GM12878 (cell line): ENCODE measurements around the gene CCDC194. TPM values are rescaled to one million over a fixed set of nuclear protein-coding genes. Genes with fewer than 3 reads are reported as not detected.

Source experiments
- ATAC-seq: fragments of 200-7000 bp; cut with Tn5 transposase; 3 replicates; pipeline ENCODE4 v1.9.1; 2020; ENCODE audit warnings: mild to moderate bottlenecking, moderate library complexity
- BruUV-seq: library from RNA; stranded (reverse); fragments of 400-500 nt; replicated peaks from 2 replicates; lab custom pipeline; 2021; lab: Mats Ljungman, UMichigan
- CTCF ChIA-PET: fragments of 300-600 bp; sonication (Branson Sonifier 250); formaldehyde crosslinking; extraction: SDS; loops from one replicate; lab custom pipeline; 2021; ENCODE audit warnings: inconsistent platforms; lab: Yijun Ruan, JAX
- POLR2A ChIA-PET: fragments of 350-600 bp; formaldehyde crosslinking; extraction: SDS; loops from one replicate; lab custom pipeline; 2021; ENCODE audit warnings: inconsistent platforms; lab: Charles Lee
- RAD21 ChIA-PET: fragments of 300-600 bp; sonication (Branson Sonifier 250); formaldehyde crosslinking; loops from one replicate; lab custom pipeline; 2023; ENCODE audit warnings: antibody characterized with exemption; ENCODE audit not compliant: unreplicated experiment; lab: Charles Lee
- SMC1A ChIA-PET: fragments of 300-600 bp; sonication (Branson Sonifier 250); formaldehyde crosslinking; loops from one replicate; lab custom pipeline; 2023; ENCODE audit not compliant: unreplicated experiment, uncharacterized antibody; lab: Charles Lee
- DNase-seq: peaks from one replicate; pipeline ENCODE4 v3.0.0-alpha.2; 2011; ENCODE audit warnings: low read depth, low spot score
- FAIRE-seq: peaks from 3 replicates; lab custom pipeline; 2011; peaks lifted over from hg19 to GRCh38; lab: Jason Lieb, UNC
- H2AFZ ChIP-seq: 2 replicates; pipeline ENCODE4 v1.6.0; 2011; ENCODE audit warnings: low read depth, low read length, control low read depth; ENCODE audit not compliant: control insufficient read depth
- H3K27ac ChIP-seq: 2 replicates; pipeline ENCODE4 v1.5.1; 2011; ENCODE audit warnings: control low read depth; ENCODE audit not compliant: control insufficient read depth, insufficient read depth
- H3K27me3 ChIP-seq, 2 experiments: replicated peaks in 1 of 2; 2 replicates each; pipeline versions ENCODE4 v1.6.0 to v1.6.1; 2011; ENCODE audit warnings: low read length in 1 of 2; ENCODE audit not compliant: control insufficient read depth in 2 of 2, insufficient read depth in 2 of 2
- H3K36me3 ChIP-seq, 2 experiments: 2 replicates each; pipeline ENCODE4 v1.5.1; 2011; ENCODE audit warnings: low read length in 1 of 2; ENCODE audit not compliant: control insufficient read depth in 2 of 2, insufficient read depth in 2 of 2
- H3K4me1 ChIP-seq: 2 replicates; pipeline ENCODE4 v1.6.1; 2011; ENCODE audit warnings: mild to moderate bottlenecking, low read length, moderate library complexity, mixed read lengths; ENCODE audit not compliant: control insufficient read depth, insufficient read depth
- H3K4me2 ChIP-seq: 2 replicates; pipeline ENCODE4 v1.6.0; 2011; ENCODE audit warnings: control low read depth; ENCODE audit not compliant: control insufficient read depth, insufficient read depth
- H3K4me3 ChIP-seq: fragments of 200-600 bp; sonication (generic); 2 replicates; pipeline ENCODE4 v1.5.1; 2016
- H3K79me2 ChIP-seq: 2 replicates; pipeline ENCODE4 v1.6.0; 2011; ENCODE audit warnings: low read length; ENCODE audit not compliant: control insufficient read depth, insufficient read depth
- H3K9ac ChIP-seq: 2 replicates; pipeline ENCODE4 v1.8.0; 2011; ENCODE audit warnings: low read length, control low read depth, mixed read lengths; ENCODE audit not compliant: control insufficient read depth, insufficient read depth
- H3K9me3 ChIP-seq: replicated peaks from 3 replicates; pipeline ENCODE4 v1.5.1; 2011; ENCODE audit warnings: mild to moderate bottlenecking, low read length; ENCODE audit not compliant: control insufficient read depth, insufficient read depth
- H4K20me1 ChIP-seq: 2 replicates; pipeline ENCODE4 v1.6.0; 2011; ENCODE audit not compliant: control insufficient read depth, insufficient read depth
- CHD4 ChIP-seq: fragments of 200-600 bp; sonication (generic); IDR thresholded peaks from 2 replicates; pipeline ENCODE4 v1.6.1; 2016; ENCODE audit warnings: mild to moderate bottlenecking
- E2F8 ChIP-seq: fragments of 450-650 bp; IDR thresholded peaks from 2 replicates; pipeline ENCODE4 v1.6.1; 2018; ENCODE audit warnings: mild to moderate bottlenecking, low read depth, moderate library complexity; ENCODE audit not compliant: partially characterized antibody
- MEF2A ChIP-seq: IDR thresholded peaks from 2 replicates; pipeline ENCODE4 v1.6.1; 2011; ENCODE audit warnings: low read depth, mild to moderate bottlenecking, low read length, moderate library complexity; ENCODE audit not compliant: insufficient read depth
- NFIC ChIP-seq: IDR thresholded peaks from 2 replicates; pipeline ENCODE4 v1.6.1; 2012; ENCODE audit warnings: low read depth, mild to moderate bottlenecking, inconsistent platforms, low read length, moderate library complexity
- SMC3 ChIP-seq: IDR thresholded peaks from 2 replicates; pipeline ENCODE4 v1.6.1; 2011; ENCODE audit warnings: low read length, improper control_type of control experiment, borderline replicate concordance
- TAF1 ChIP-seq: IDR thresholded peaks from 2 replicates; pipeline ENCODE4 v1.6.1; 2011; ENCODE audit warnings: mild to moderate bottlenecking, low read depth, low read length, borderline replicate concordance
- ZNF217 ChIP-seq: fragments of 450-650 bp; IDR thresholded peaks from 2 replicates; pipeline ENCODE4 v1.6.1; 2017; ENCODE audit warnings: antibody characterized with exemption, mild to moderate bottlenecking
- WGBS: methylation state at CpG from one replicate; pipeline ENCODE4 v1.1.6; 2016; ENCODE audit warnings: low lambda C conversion rate; ENCODE audit not compliant: insufficient replicate concordance, insufficient coverage; ENCODE audit errors: missing lambda C conversion rate; 5-methylcytosine and 5-hydroxymethylcytosine counted together
- in situ Hi-C: fragments of 300-500 bp; cut with MboI; formaldehyde crosslinking; loops from 9 replicates; pipeline ENCODE4 v1.14.3; 2018; ENCODE audit warnings: mixed read lengths
- intact Hi-C: fragments of 100-400 bp; cut with micrococcal nuclease; formaldehyde crosslinking; loops from one replicate; pipeline ENCODE4 v1.14.2; 2022; ENCODE audit not compliant: unreplicated experiment
- polyA plus RNA-seq, 11 experiments: library from polyadenylated mRNA; depleted of rRNA in 4 of 11; unstranded in 6 of 11; stranded (reverse) in 5 of 11; fragments of >200 nt; fragmentation: Nextera tagmentation in 4 of 11; fragmentation: Illumina TruSeq in 1 of 11; extraction: Ambion mirVana in 4 of 11; extraction: Trizol in 1 of 11; gene quantifications; 1 replicate in 1 of 11; 2 replicates in 10 of 11; pipeline versions ENCODE4 v1.2.1 to v1.2.3, GENCODE V29; 2011 to 2016; ENCODE audit warnings: inconsistent platforms in 2 of 11, missing spikeins in 2 of 11, low read depth in 1 of 11
- total RNA-seq, 4 experiments: library from RNA; depleted of rRNA in 3 of 4; stranded (reverse); fragments of >200 nt in 3 of 4; fragmentation: Illumina TruSeq in 1 of 4; extraction: Trizol in 1 of 4; gene quantifications; 2 replicates each; pipeline versions ENCODE4 v1.2.1 to v1.2.3, GENCODE V29; 2013 to 2021

Gene CCDC194
- total and polyA plus RNA-seq, 10 of the 15 experiments (the other 5 are each of a cell fraction or from before 2014, with no cell fraction given), result 0.07 to 3.4 (median 0.97) TPM

GRCh38 chr19:17401628-17402027 is 7.6 kb upstream of the CCDC194 start:
- 96% methylated on average over 6 of the region's 6 CpGs for WGBS
- no peak for ATAC-seq
- BruUV-seq, result no TSS peak
- peaks cover 3% of the 10 kb centered on the region; the same call in 1 of the 2 replicates for H4K20me1 ChIP-seq
- in situ Hi-C loops (no loop called here), intact Hi-C loops (no loop called here)
- H3K27ac ChIP-seq, result no peak overlapping the region
- DNase-seq, result no peak
- peaks cover 45% of the 10 kb centered on the region for H3K79me2 ChIP-seq
- FAIRE-seq, result no peak
- ChIA-PET SMC1A (no interaction called here), POLR2A (no interaction called here), CTCF (no interaction called here), RAD21 (no interaction called here)
- H3K27me3 ChIP-seq, result no peaks in the 10 kb centered on the region
- peaks cover 6% of the 10 kb centered on the region for H3K4me1 ChIP-seq
- H3K36me3 ChIP-seq, result peaks cover 14 to 27% of the 10 kb centered on the region in 2 experiments
- no peak overlapping the region for H3K4me2 ChIP-seq
- no peak overlapping the region for H3K9ac ChIP-seq
- no peak overlapping the region for H2AFZ ChIP-seq
- H3K4me3 ChIP-seq, result no peak overlapping the region
- no peaks in the 10 kb centered on the region for H3K9me3 ChIP-seq
- TF ChIP-seq NFIC, result no peak
- no peak for TF ChIP-seq TAF1
- no peak for TF ChIP-seq MEF2A
- TF ChIP-seq ZNF217, result no peak
- TF ChIP-seq E2F8, result no peak
- TF ChIP-seq SMC3, result no peak
- no peak for TF ChIP-seq CHD4
- TF ChIP-seq, all 136 proteins: peak for 0
